ENCODE measurements around the gene ZNF484. TPM values are rescaled to one million over a fixed set of nuclear protein-coding genes. Genes with fewer than 3 reads are reported as not detected.
"Not testable (repeated sequence)": the region's sequence is repeated elsewhere in the genome, so short reads cannot be mapped to it uniquely, and the experiment has no call there.

The ZNF484 gene
- polyA plus RNA-seq, 1 experiment = 5.2 TPM

- Histone ChIP-seq H3K4me3 (ENCODE audit: low read depth, low read length) (no peak overlapping the region), H3K27me3 (ENCODE audit: control insufficient read depth, insufficient read depth, low read length) (no peaks in the 10 kb centered on the region), H3K27ac (ENCODE audit: low read depth, low read length) (no peak overlapping the region), H3K9me3 (ENCODE audit: control insufficient read depth, insufficient read depth, low read length) (no peaks in the 10 kb centered on the region)
- ChIA-PET CTCF (no interaction called here), POLR2A (no interaction called here)
- TF ChIP-seq CTCF (IDR thresholded peaks at IDR 0.05; ENCODE audit: low read depth, low read length) = no peak
- DNase-seq (ENCODE audit: low read depth, low spot score) = no peak
Measured at GRCh38 chr9:92897323-92897722, 19.5 kb upstream of the ZNF484 start.

- no peaks in the 10 kb centered on the region for H3K9me3 ChIP-seq (ENCODE audit: control insufficient read depth, insufficient read depth, low read length)
- no peak overlapping the region for H3K27ac ChIP-seq (ENCODE audit: low read depth, low read length)
- H3K4me3 ChIP-seq (ENCODE audit: low read depth, low read length) = no peak overlapping the region
- no peak for TF ChIP-seq CTCF (IDR thresholded peaks at IDR 0.05; ENCODE audit: low read depth, low read length)
- CTCF ChIA-PET = no interaction called here
- POLR2A ChIA-PET = no interaction called here
- DNase-seq (ENCODE audit: low read depth, low spot score) = no peak
- peaks cover 2% of the 10 kb centered on the region for H3K27me3 ChIP-seq (ENCODE audit: control insufficient read depth, insufficient read depth, low read length)
Measured at GRCh38 chr9:92895812-92896436, 18.1 kb upstream of the ZNF484 start.

GRCh38 chr9:92894711-92895362, 17.0 kb upstream of the ZNF484 start:
- no peak for DNase-seq (ENCODE audit: low read depth, low spot score)
- ChIA-PET CTCF (no interaction called here), POLR2A (no interaction called here)

GRCh38 chr9:92893916-92894610, 16.2 kb upstream of the ZNF484 start:
- CTCF ChIA-PET = not testable (repeated sequence)

More at GRCh38 chr9:92894711-92895362, 17.0 kb upstream of the ZNF484 start:
- Histone ChIP-seq H3K9me3 (ENCODE audit: control insufficient read depth, insufficient read depth, low read length) (no peaks in the 10 kb centered on the region; the same call in 1 of the 2 replicates), H3K27me3 (ENCODE audit: control insufficient read depth, insufficient read depth, low read length) (peaks cover 2% of the 10 kb centered on the region), H3K4me3 (ENCODE audit: low read depth, low read length) (no peak overlapping the region), H3K27ac (ENCODE audit: low read depth, low read length) (no peak overlapping the region)
- no peak for TF ChIP-seq CTCF (IDR thresholded peaks at IDR 0.05; ENCODE audit: low read depth, low read length)

GRCh38 chr9:92892276-92892675, 14.4 kb upstream of the ZNF484 start:
- H3K27ac ChIP-seq (ENCODE audit: low read depth, low read length); H3K4me3 ChIP-seq (ENCODE audit: low read depth, low read length); DNase-seq (ENCODE audit: low read depth, low spot score); H3K27me3 ChIP-seq (ENCODE audit: control insufficient read depth, insufficient read depth, low read length); CTCF ChIA-PET; POLR2A ChIA-PET; H3K9me3 ChIP-seq (ENCODE audit: control insufficient read depth, insufficient read depth, low read length): not testable (repeated sequence)

More at GRCh38 chr9:92893916-92894610, 16.2 kb upstream of the ZNF484 start:
- H3K27me3 ChIP-seq (ENCODE audit: control insufficient read depth, insufficient read depth, low read length); POLR2A ChIA-PET; H3K4me3 ChIP-seq (ENCODE audit: low read depth, low read length); H3K9me3 ChIP-seq (ENCODE audit: control insufficient read depth, insufficient read depth, low read length); H3K27ac ChIP-seq (ENCODE audit: low read depth, low read length); DNase-seq (ENCODE audit: low read depth, low spot score): not testable (repeated sequence)

- ChIA-PET CTCF (no interaction called here), POLR2A (interaction anchor here (0.6 kb wide), 1 partner anchor 651 kb away, joined by 3 read pairs; no protein-coding TSS in a partner anchor)
- no peak for TF ChIP-seq CTCF (IDR thresholded peaks at IDR 0.05; ENCODE audit: low read depth, low read length)
Measured at GRCh38 chr9:92890761-92891160, 12.9 kb upstream of the ZNF484 start.

More at GRCh38 chr9:92890761-92891160, 12.9 kb upstream of the ZNF484 start:
- Histone ChIP-seq H3K27me3 (ENCODE audit: control insufficient read depth, insufficient read depth, low read length) (peaks cover 6% of the 10 kb centered on the region), H3K9me3 (ENCODE audit: control insufficient read depth, insufficient read depth, low read length) (no peaks in the 10 kb centered on the region; the same call in 1 of the 2 replicates), H3K27ac (ENCODE audit: low read depth, low read length) (no peak overlapping the region), H3K4me3 (ENCODE audit: low read depth, low read length) (no peak overlapping the region)
- DNase-seq (ENCODE audit: low read depth, low spot score) = no peak

Measured in AG04450 (cell line).